AG09309 (cell line): ENCODE measurements around the gene RGS9BP.
"Not testable (repeated sequence)": the region's sequence is repeated elsewhere in the genome, so short reads cannot be mapped to it uniquely, and the experiment has no call there.

Source experiments
- DNase-seq: peaks from one replicate; pipeline ENCODE4 v3.0.0-alpha.2; 2010; ENCODE audit warnings: low read depth
- H3K4me3 ChIP-seq: 2 replicates; pipeline ENCODE4 v1.5.1; 2011; ENCODE audit warnings: mild to moderate bottlenecking, low read depth, low read length, moderate library complexity; ENCODE audit not compliant: control insufficient read depth
- CTCF ChIP-seq: IDR thresholded peaks from 2 replicates; pipeline ENCODE4 v1.5.1; 2011; ENCODE audit warnings: mild to moderate bottlenecking, low read depth, low read length, inconsistent platforms; ENCODE audit not compliant: insufficient read depth, control insufficient read depth; ENCODE audit errors: missing control alignments

Gene RGS9BP

GRCh38 chr19:32652894-32653598 is 22.6 kb upstream of the RGS9BP start:
- no peak overlapping the region for H3K4me3 ChIP-seq
- TF ChIP-seq CTCF: no peak
- DNase-seq: no peak

- no peak for TF ChIP-seq CTCF
- DNase-seq: no peak
- no peak overlapping the region for H3K4me3 ChIP-seq
Measured at GRCh38 chr19:32653599-32653915, 22.1 kb upstream of the RGS9BP start.

GRCh38 chr19:32656379-32656778 is 19.3 kb upstream of the RGS9BP start:
- H3K4me3 ChIP-seq, DNase-seq: not testable (repeated sequence)

- no peak for TF ChIP-seq CTCF
- no peak overlapping the region for H3K4me3 ChIP-seq
- no peak for DNase-seq
Measured at GRCh38 chr19:32658075-32658474, 17.6 kb upstream of the RGS9BP start.

- no peak for TF ChIP-seq CTCF
- no peak for DNase-seq
Measured at GRCh38 chr19:32658527-32658926, 17.1 kb upstream of the RGS9BP start.

GRCh38 chr19:32661318-32661717 is 14.3 kb upstream of the RGS9BP start:
- H3K4me3 ChIP-seq: no peak overlapping the region
- TF ChIP-seq CTCF: no peak
- DNase-seq: no peak

More at GRCh38 chr19:32658527-32658926, 17.1 kb upstream of the RGS9BP start:
- no peak overlapping the region for H3K4me3 ChIP-seq

- H3K4me3 ChIP-seq: no peak overlapping the region
- DNase-seq: no peak
- TF ChIP-seq CTCF: no peak
Measured at GRCh38 chr19:32662186-32662585, 13.5 kb upstream of the RGS9BP start.
